Left lung (tissue), 8 donors: ENCODE results near the gene LRRC57. TPM values are rescaled to one million over a fixed set of nuclear protein-coding genes. Genes with fewer than 3 reads are reported as not detected.

ENCODE experiments used
- polyA plus RNA-seq, 6 donors: library from polyadenylated mRNA; unstranded; fragments of 120-200 nt; gene quantifications; one replicate each; pipeline ENCODE4 v1.2.1, GENCODE V29; 2013; ENCODE audit not compliant: insufficient read length in 6 of 6
- total RNA-seq, 2 donors: library from RNA; stranded (reverse); fragmentation: NEBNext Ultra II Directional; extraction: Animal tissue kit (Norgen Biotek cat#: 25700); gene quantifications; one replicate each; pipeline ENCODE4 v1.2.1, GENCODE V29; 2021
- donor health status: DM: no; HTN: yes; CAD: no.
- donor health status: DM: no; HTN: no; CAD: no.

Gene LRRC57
- total and polyA plus RNA-seq, 8 donors: 21.5 to 27.9 (median 23.4) TPM

Other genes with a start within 250 kb of the LRRC57 start
- gene CAPN3, start 189.3 kb downstream of the LRRC57 start, total RNA-seq: 10 to 100 TPM; 27.3 to 32.9 TPM
- 10 to 100 TPM; 12.4 to 18.4 (median 16.1) TPM for gene CAPN3, start 189.3 kb downstream of the LRRC57 start, polyA plus RNA-seq
- 100 to 1,000 TPM in 1 of 2 donors, 10 to 100 TPM in 1; 93.1 to 106 TPM for gene ZNF106, start 57.7 kb downstream of the LRRC57 start, total RNA-seq
- gene ZNF106, start 57.7 kb downstream of the LRRC57 start, polyA plus RNA-seq: 10 to 100 TPM; 46.6 to 56.6 (median 49.6) TPM
- 10 to 100 TPM; 89.9 to 96.3 TPM for gene SNAP23, start 53.2 kb downstream of the LRRC57 start, total RNA-seq
- gene SNAP23, start 53.2 kb downstream of the LRRC57 start, polyA plus RNA-seq: 10 to 100 TPM; 84.8 to 97.1 (median 90.5) TPM
- gene HAUS2, start within 50 bp of the LRRC57 start, total RNA-seq: 10 to 100 TPM; 18.4 to 20.5 TPM
- 10 to 100 TPM; 21.2 to 27.1 (median 23.9) TPM for gene HAUS2, start within 50 bp of the LRRC57 start, polyA plus RNA-seq
- gene STARD9, start 26.8 kb upstream of the LRRC57 start, total RNA-seq: 10 to 100 TPM in 1 of 2 donors, 1 to 10 TPM in 1; 9.4 to 10.9 TPM
- gene STARD9, start 26.8 kb upstream of the LRRC57 start, polyA plus RNA-seq: 10 to 100 TPM; 16.4 to 22.6 (median 19.8) TPM
- gene CDAN1, start 188.3 kb upstream of the LRRC57 start, total RNA-seq: 10 to 100 TPM; 13.4 to 17.4 TPM
- gene CDAN1, start 188.3 kb upstream of the LRRC57 start, polyA plus RNA-seq: 10 to 100 TPM; 22.5 to 29.7 (median 27.3) TPM